GM20431 (cell line): ENCODE results near the gene ATF7.

Source experiments
- in situ Hi-C: fragments of 300-500 bp; cut with MseI, MboI; formaldehyde crosslinking; loops from one replicate; pipeline ENCODE4 v1.15.0; 2020; ENCODE audit warnings: low sequenced_read_pairs; ENCODE audit not compliant: unreplicated experiment

Gene ATF7

DNA sequence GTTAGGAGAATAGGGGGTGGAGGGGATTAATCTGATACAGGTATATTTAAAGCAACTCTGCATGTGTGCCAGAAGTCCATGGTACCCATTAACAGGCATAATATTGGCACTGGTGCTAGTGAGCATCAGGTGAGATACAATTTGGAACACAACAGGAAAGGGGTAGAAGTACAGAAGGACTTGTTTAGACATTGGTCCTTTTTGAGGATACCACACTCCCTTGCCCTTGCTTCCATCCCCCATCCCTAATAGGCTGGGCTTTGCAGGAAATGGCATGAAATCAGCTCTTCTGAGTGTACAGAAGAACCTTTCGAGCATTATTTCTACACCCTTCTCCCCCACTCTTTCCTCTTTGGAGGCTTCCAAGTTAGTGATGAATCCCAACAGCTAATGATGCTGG is 157.9 kb downstream of the ATF7 start:
- in situ Hi-C loops = no loop called here

DNA sequence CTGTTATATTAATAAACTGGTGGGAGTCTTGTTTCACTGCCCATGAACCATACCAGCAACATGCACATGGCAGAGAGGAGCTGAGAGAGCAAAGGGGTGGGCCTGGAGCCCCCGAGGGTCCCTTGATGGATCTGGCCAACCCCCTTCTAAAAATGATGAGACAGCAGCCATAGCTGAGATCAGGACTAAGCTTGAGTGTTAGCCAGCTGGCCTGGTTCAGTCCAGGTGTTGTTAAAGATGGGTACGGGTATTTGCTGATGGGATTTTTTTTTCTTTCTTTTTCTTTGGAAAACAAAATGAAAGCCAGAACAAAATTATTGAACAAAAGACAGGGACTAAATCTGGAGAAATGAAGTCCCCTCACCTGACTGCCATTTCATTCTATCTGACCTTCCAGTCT is 158.3 kb downstream of the ATF7 start:
- in situ Hi-C loops = no loop called here

DNA sequence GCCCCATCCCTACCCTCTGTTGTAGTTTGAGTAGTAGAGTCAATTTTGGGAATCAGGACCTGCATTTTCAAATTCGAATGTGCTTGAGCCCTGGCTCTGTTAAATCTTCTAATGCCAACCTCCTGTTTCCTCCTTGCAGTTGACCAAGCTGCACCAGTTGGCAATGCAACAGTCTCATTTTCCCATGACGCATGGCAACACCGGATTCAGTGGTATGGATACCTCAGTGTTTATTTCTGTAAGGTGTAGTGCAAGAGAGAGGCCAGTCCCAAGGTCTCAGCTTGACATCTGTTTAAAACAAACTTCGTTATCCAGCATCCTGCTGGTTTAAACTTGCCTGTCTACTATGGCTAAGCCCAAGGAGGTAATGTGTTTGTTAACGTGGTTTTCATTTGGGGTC is 159.1 kb downstream of the ATF7 start:
- in situ Hi-C loops = no loop called here

DNA sequence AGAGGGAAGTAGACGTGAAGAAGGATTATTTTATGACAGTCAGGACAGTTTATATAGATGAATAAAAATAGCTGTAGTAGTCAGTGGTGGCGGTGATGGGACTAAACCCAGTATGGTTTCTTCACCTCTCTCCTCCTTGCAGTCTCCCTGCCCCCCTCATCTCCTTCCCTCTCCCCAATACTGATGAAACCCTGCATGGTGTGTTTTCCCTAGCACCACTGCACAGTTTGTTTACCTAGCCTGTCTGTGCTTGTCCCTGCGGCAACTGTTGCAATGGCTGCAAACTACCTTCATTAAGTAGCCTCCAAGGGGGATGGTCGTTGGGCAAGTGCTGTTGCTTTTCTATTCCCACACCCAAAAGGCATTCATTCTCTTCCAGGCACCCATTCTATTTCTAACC is 159.5 kb downstream of the ATF7 start:
- in situ Hi-C loops = no loop called here

DNA sequence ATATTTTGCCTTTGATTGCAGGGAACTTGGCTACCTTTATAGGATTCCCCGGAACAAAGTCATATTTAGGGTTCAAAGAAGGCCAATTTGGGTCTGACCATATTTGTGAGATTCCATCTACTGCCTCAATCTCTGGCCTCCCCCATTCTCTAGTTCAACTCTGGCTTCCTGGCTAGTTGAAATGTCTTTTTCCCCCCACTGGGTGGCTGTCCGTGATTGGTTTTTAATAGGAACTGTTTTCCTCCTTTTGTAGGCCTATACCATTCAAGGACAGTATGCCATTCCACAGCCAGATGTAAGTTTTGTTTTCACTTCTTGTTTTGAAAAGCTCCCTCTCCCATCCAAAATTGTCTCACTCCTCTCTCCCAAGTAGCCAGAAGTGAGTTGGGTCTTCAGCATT is 160.5 kb downstream of the ATF7 start:
- in situ Hi-C loops = no loop called here

DNA sequence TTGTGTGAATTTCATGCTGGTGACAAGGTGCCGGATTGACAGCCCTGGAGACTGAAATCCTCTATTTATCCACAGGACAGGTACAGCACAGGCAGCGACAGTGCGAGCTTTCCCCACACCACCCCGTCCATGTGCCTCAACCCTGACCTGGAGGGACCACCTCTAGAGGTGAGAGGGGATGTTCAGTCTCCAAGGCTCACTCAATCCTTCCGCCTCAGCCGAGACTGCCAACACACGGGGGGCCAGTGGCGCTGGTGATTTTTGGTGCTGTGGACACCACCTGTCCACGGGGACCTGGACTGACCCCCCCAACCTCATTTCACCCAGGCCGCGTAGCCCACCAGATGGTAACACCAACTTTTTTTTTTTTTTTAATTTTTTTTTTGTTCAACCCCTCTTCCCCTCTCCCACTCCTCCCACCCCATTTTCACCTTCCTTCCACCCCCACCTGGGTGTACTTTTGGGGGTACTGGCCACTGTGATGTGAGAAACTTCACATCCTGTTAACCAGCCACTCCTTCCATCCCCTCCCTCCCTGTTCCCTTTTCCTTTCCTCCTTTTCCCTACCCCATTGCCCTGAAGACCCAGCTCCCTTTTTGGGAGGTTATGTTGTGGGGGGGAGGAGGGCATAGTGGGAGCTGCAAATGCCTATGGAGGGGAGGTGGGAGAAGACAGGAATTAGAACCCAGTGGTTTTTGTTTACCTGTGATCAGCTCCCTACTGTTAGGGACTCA is 161.3 kb downstream of the ATF7 start:
- in situ Hi-C loops = no loop called here

DNA sequence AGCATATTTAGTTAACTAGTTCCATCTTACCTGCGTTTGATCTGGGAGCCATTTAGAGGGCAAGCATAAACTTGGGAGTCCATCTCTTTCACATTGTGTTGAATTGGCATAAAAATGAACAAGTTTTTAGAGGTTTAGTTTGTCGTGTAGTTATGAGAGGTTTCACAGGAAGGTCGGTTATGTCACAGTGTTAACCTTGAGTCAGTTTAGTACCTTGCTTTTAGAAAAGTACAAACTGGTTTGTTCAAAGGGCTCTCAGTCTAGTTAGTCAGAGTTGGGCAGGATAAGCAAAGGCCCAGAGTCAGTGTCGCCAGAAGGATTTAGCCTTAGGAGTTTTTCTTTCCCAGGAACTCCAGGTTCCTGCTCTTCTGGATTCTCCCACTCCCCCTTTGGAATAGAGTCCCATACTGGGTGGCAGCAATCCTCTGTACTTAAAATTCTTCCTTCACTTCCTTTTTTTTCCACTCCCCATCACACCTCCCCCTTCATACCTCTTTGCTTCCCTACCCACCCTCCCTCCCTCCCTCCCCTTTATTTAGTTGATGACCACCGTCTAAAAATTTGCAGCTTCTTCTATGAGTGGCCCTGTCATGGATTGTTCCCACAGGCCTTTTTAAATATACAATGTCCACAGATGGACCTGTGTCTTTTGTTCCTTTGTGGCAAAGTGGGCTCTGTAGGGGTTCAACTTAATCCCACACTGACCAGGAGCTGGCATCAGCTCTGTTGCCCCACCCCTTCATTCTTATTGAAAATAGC is 162.2 kb downstream of the ATF7 start:
- in situ Hi-C loops = no loop called here

DNA sequence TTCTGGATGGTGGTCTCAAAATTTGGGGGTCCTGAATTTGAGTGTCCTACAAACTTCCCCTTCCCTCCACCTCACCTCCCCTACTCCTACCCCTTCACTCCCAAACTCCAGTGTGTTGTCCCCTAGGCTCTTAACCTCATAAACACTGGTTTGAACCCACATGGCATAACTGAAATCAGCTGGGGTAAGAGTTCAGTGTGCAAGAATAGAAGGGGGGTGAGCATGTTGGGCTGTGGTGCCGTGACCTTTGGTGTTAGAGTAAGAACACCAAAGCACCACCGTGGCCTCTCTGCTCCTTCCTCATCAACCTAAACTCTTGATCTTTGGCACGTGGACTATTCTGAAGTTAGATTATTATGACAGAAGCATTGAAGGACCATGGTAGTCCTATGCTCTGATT is 163.2 kb downstream of the ATF7 start:
- in situ Hi-C loops = no loop called here

DNA sequence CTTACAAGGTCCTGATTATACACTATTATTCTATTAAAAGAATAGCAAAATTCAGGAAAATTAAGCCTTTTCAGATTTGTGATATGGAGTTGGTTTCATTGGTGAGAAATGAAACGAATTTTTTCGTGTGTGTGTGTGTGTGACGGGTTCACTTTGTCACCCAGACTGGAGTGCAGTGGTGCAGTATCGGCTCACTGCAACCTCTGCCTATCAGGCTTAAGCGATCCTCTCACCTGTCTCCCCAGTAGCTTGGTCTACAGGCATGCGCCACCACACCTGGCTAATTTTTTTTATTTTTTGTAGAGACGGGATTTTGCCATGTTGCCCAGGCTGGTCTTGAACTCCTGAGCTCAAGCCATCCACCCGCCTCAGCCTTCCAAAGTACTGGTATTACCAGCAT is 164.6 kb downstream of the ATF7 start:
- in situ Hi-C loops = no loop called here

DNA sequence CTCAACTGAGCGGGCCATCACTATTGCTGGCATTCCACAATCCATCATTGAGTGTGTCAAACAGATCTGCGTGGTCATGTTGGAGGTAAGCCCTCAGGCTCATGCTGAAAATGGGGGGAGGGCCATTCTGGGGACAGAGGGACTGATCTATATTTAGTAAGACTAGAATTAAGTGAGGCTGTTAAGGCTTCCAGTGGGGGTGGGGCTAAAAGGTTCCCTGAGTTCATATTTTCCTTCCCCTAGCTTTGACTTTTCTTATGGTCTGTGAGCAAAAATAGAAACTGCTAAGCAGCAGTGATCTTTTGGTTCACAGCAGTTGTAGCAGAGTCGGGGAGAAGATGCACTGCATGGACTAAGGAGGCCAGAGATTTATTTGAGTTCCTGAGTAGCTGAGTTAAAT is 165.1 kb downstream of the ATF7 start:
- in situ Hi-C loops = no loop called here

DNA sequence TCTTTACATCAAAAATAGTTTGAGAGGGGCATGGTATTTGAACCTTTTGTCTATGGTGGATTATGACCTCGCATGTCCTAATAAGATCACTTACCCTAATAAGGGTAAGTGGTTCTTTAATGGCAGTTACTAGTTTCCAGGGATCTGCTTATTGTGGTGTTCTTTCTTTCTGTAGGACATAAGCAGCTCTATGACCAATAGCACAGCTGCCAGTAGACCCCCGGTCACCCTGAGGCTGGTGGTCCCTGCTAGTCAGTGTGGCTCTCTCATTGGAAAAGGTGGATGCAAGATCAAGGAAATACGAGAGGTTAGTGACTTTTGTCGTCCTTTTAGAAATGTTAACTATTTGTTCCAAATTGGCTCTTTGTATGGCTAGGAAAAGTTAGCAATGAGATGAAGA is 167.1 kb downstream of the ATF7 start:
- in situ Hi-C loops = no loop called here
